Thyroid gland (tissue), 4 donors: Measurements from ENCODE around the gene LIMCH1. TPM values are rescaled to one million over a fixed set of nuclear protein-coding genes. Genes with fewer than 3 reads are reported as not detected.

ENCODE experiments used
- DNase-seq, 2 donors: peaks; one replicate each; pipeline ENCODE4 v3.0.0-alpha.2; 2019
- H3K27ac ChIP-seq, 3 donors: fragments of 200-600 bp; sonication (generic); 1 replicate in 2 of 3; 2 replicates in 1 of 3; pipeline ENCODE4 v1.5.1; 2016 to 2019; ENCODE audit warnings: mild to moderate bottlenecking in 1 of 3, moderate library complexity in 1 of 3
- H3K27me3 ChIP-seq: fragments of 200-600 bp; sonication (generic); one replicate; pipeline ENCODE4 v1.5.1; 2019
- H3K36me3 ChIP-seq, 2 donors: fragments of 200-600 bp; sonication (generic); one replicate each; pipeline ENCODE4 v1.5.1; 2016 to 2019
- H3K4me1 ChIP-seq, 2 donors: fragments of 200-600 bp; sonication (generic); one replicate each; pipeline ENCODE4 v1.5.1; 2017 to 2019
- H3K4me3 ChIP-seq, 3 donors: fragments of 200-600 bp; sonication (generic); replicated peaks in 1 of 3; 1 replicate in 2 of 3; 2 replicates in 1 of 3; pipeline ENCODE4 v1.5.1; 2016; ENCODE audit warnings: mild to moderate bottlenecking in 1 of 3
- H3K9me3 ChIP-seq: fragments of 200-600 bp; sonication (generic); one replicate; pipeline ENCODE4 v1.5.1; 2017
- CTCF ChIP-seq, 6 experiments: fragments of 200-600 bp in 3 of 6; fragments of 450-650 bp in 3 of 6; sonication (generic) in 3 of 6; IDR thresholded peaks; one replicate each; pipeline ENCODE4 v1.5.1; 2016 to 2019; ENCODE audit warnings: antibody characterized with exemption in 6 of 6, mild to moderate bottlenecking in 2 of 6, inconsistent platforms in 1 of 6, moderate library complexity in 1 of 6
- POLR2A ChIP-seq, 2 donors: fragments of 450-650 bp; IDR thresholded peaks; one replicate each; pipeline ENCODE4 v1.6.1; 2017; ENCODE audit warnings: antibody characterized with exemption in 2 of 2, mild to moderate bottlenecking in 2 of 2, moderate library complexity in 1 of 2
- WGBS, 2 donors: methylation state at CpG; one replicate each; pipeline ENCODE4 v1.1.5; 2017; 5-methylcytosine and 5-hydroxymethylcytosine counted together
- intact Hi-C: fragments of 100-400 bp; cut with DNase I; formaldehyde crosslinking; loops from one replicate; pipeline ENCODE4 v1.15.1; 2023
- total RNA-seq, 4 donors: library from RNA; depleted of rRNA; stranded (reverse); fragments of >200 nt; gene quantifications; one replicate each; pipeline ENCODE4 v1.2.3, GENCODE V29; 2016

LIMCH1 gene
- total RNA-seq, 4 donors from 2014 or later: 136 to 267 (median 156) TPM

- no peak for DNase-seq
- Histone ChIP-seq H3K4me3 (no peak overlapping the region), H3K27ac (no peak overlapping the region), H3K36me3 (no peaks in the 10 kb centered on the region), H3K9me3 (no peaks in the 10 kb centered on the region), H3K4me1 (peaks cover 8 to 22% of the 10 kb centered on the region in 2 donors), H3K27me3 (no peaks in the 10 kb centered on the region)
- intact Hi-C loops: no loop called here
- 86 to 92% methylated on average over 3 of the region's 3 CpGs for WGBS, 2 donors
- TF ChIP-seq POLR2A (IDR thresholded peaks at IDR 0.05) (no peak), CTCF (IDR thresholded peaks at IDR 0.05) (no peak)
Observed at GRCh38 chr4:41548305-41548880, 10.4 kb downstream of the LIMCH1 start.

- Histone ChIP-seq H3K4me1 (peaks cover 8 to 18% of the 10 kb centered on the region in 2 donors), H3K27me3 (no peaks in the 10 kb centered on the region), H3K4me3 (no peak overlapping the region), H3K27ac (no peak overlapping the region), H3K36me3 (no peaks in the 10 kb centered on the region), H3K9me3 (no peaks in the 10 kb centered on the region)
- 87 to 92% methylated on average over 3 of the region's 3 CpGs for WGBS, 2 donors
- intact Hi-C loops: no loop called here
- no peak for DNase-seq
- TF ChIP-seq CTCF (IDR thresholded peaks at IDR 0.05) (no peak), POLR2A (IDR thresholded peaks at IDR 0.05) (no peak)
Observed at GRCh38 chr4:41549478-41549877, 11.5 kb downstream of the LIMCH1 start.

GRCh38 chr4:41550308-41550707, 12.4 kb downstream of the LIMCH1 start:
- TF ChIP-seq CTCF (IDR thresholded peaks at IDR 0.05): no peak
- H3K4me1 ChIP-seq: peaks cover 0 to 12% of the 10 kb centered on the region in 2 donors

GRCh38 chr4:41551536-41551935, 13.6 kb downstream of the LIMCH1 start:
- no peak overlapping the region for H3K27ac ChIP-seq
- no peak for DNase-seq
- H3K4me1 ChIP-seq: peaks cover 0 to 4% of the 10 kb centered on the region in 2 donors
- WGBS, 2 donors: 95 to 96% methylated on average over 2 of the region's 2 CpGs
- H3K27me3 ChIP-seq: no peaks in the 10 kb centered on the region
- no peaks in the 10 kb centered on the region for H3K36me3 ChIP-seq
- intact Hi-C loops: no loop called here
- no peak overlapping the region for H3K4me3 ChIP-seq
- no peaks in the 10 kb centered on the region for H3K9me3 ChIP-seq
- no peak for TF ChIP-seq POLR2A (IDR thresholded peaks at IDR 0.05)
- TF ChIP-seq CTCF (IDR thresholded peaks at IDR 0.05): no peak

More at GRCh38 chr4:41550308-41550707, 12.4 kb downstream of the LIMCH1 start:
- Histone ChIP-seq H3K27me3 (no peaks in the 10 kb centered on the region), H3K36me3 (no peaks in the 10 kb centered on the region), H3K4me3 (no peak overlapping the region), H3K9me3 (no peaks in the 10 kb centered on the region), H3K27ac (no peak overlapping the region)
- no peak for DNase-seq
- intact Hi-C loops: no loop called here

GRCh38 chr4:41554905-41555304, 16.9 kb downstream of the LIMCH1 start:
- H3K27ac ChIP-seq: no peak overlapping the region
- WGBS, 2 donors: 85 to 97% methylated on average over 4 of the region's 4 CpGs
- no peak overlapping the region for H3K4me3 ChIP-seq
- no peak for TF ChIP-seq POLR2A (IDR thresholded peaks at IDR 0.05)
- TF ChIP-seq CTCF (IDR thresholded peaks at IDR 0.05): no peak
- no peak for DNase-seq
- peaks cover 0 to 4% of the 10 kb centered on the region in 2 donors for H3K4me1 ChIP-seq
- intact Hi-C loops: no loop called here
- H3K27me3 ChIP-seq: no peaks in the 10 kb centered on the region
- H3K9me3 ChIP-seq: no peaks in the 10 kb centered on the region
- no peaks in the 10 kb centered on the region for H3K36me3 ChIP-seq
